Nephron (organoid): Measurements from ENCODE around the gene ARL2BP.
"Not testable (repeated sequence)": the region's sequence is repeated elsewhere in the genome, so short reads cannot be mapped to it uniquely, and the experiment has no call there.

Experiments
- H3K27ac Mint-ChIP-seq, 3 experiments: 2 replicates each; pipeline ENCODE4 v1.8.0; 2020; ENCODE audit warnings: mixed read lengths in 3 of 3, mild to moderate bottlenecking in 2 of 3, moderate library complexity in 1 of 3
- H3K27me3 Mint-ChIP-seq: 2 replicates; pipeline ENCODE4 v1.8.0; 2021; ENCODE audit warnings: low read depth, mild to moderate bottlenecking, moderate library complexity, mixed read lengths
- H3K36me3 Mint-ChIP-seq: 2 replicates; pipeline ENCODE4 v1.8.0; 2020; ENCODE audit warnings: low read depth, mixed read lengths
- H3K4me1 Mint-ChIP-seq: 2 replicates; pipeline ENCODE4 v1.8.0; 2020; ENCODE audit warnings: mixed read lengths
- H3K4me3 Mint-ChIP-seq, 3 experiments: 2 replicates each; pipeline ENCODE4 v1.8.0; 2020; ENCODE audit warnings: mild to moderate bottlenecking in 3 of 3, mixed read lengths in 3 of 3, moderate library complexity in 2 of 3
- H3K9me3 Mint-ChIP-seq: 2 replicates; pipeline ENCODE4 v1.8.0; 2020; ENCODE audit warnings: mixed read lengths
- CTCF ChIP-seq, 3 experiments: fragments of 200-600 bp; sonication (generic); IDR thresholded peaks; one replicate each; pipeline ENCODE4 v1.5.0; 2021; ENCODE audit warnings: antibody characterized with exemption in 3 of 3; ENCODE audit not compliant: unreplicated experiment in 3 of 3

Gene ARL2BP

GRCh38 chr16:57271867-57272495 is 26.9 kb downstream of the ARL2BP start:
- Mint-ChIP-seq H3K4me3 (no peak overlapping the region), H3K4me1 (no peaks in the 10 kb centered on the region), H3K27me3 (peaks cover 6% of the 10 kb centered on the region), H3K9me3 (no peaks in the 10 kb centered on the region), H3K36me3 (no peaks in the 10 kb centered on the region), H3K27ac (no peak overlapping the region)
- no peak for TF ChIP-seq CTCF (IDR thresholded peaks at IDR 0.05; ENCODE audit: unreplicated experiment in 3 of 3)

- no peak for TF ChIP-seq CTCF (IDR thresholded peaks at IDR 0.05; ENCODE audit: unreplicated experiment in 3 of 3)
- H3K36me3 Mint-ChIP-seq: no peaks in the 10 kb centered on the region
- no peaks in the 10 kb centered on the region for H3K9me3 Mint-ChIP-seq
- H3K27ac Mint-ChIP-seq: no peak overlapping the region
- no peak overlapping the region for H3K4me3 Mint-ChIP-seq
- no peaks in the 10 kb centered on the region for H3K4me1 Mint-ChIP-seq
- peaks cover 9% of the 10 kb centered on the region for H3K27me3 Mint-ChIP-seq
These were observed 28.3 kb downstream of the ARL2BP start for GRCh38 chr16:57273359-57273758.

- Mint-ChIP-seq H3K4me1 (no peaks in the 10 kb centered on the region), H3K9me3 (no peaks in the 10 kb centered on the region), H3K27me3 (peaks cover 9% of the 10 kb centered on the region), H3K36me3 (no peaks in the 10 kb centered on the region), H3K4me3 (no peak overlapping the region), H3K27ac (no peak overlapping the region)
- TF ChIP-seq CTCF (IDR thresholded peaks at IDR 0.05; ENCODE audit: unreplicated experiment in 3 of 3): no peak
These were observed 28.8 kb downstream of the ARL2BP start for GRCh38 chr16:57273826-57274225.

GRCh38 chr16:57275946-57276345 is 30.9 kb downstream of the ARL2BP start:
- not testable (repeated sequence) for H3K4me1 Mint-ChIP-seq, H3K36me3 Mint-ChIP-seq, H3K4me3 Mint-ChIP-seq, H3K27ac Mint-ChIP-seq, H3K9me3 Mint-ChIP-seq
- peaks cover 19% of the 10 kb centered on the region for H3K27me3 Mint-ChIP-seq

- TF ChIP-seq CTCF (IDR thresholded peaks at IDR 0.05; ENCODE audit: unreplicated experiment in 3 of 3): no peak
- H3K4me1 Mint-ChIP-seq: no peaks in the 10 kb centered on the region
- H3K27me3 Mint-ChIP-seq: peaks cover 26% of the 10 kb centered on the region
- H3K9me3 Mint-ChIP-seq: no peaks in the 10 kb centered on the region
- no peak overlapping the region for H3K4me3 Mint-ChIP-seq
- H3K36me3 Mint-ChIP-seq: no peaks in the 10 kb centered on the region
- H3K27ac Mint-ChIP-seq: no peak overlapping the region
These were observed 31.5 kb downstream of the ARL2BP start for GRCh38 chr16:57276596-57276995.

GRCh38 chr16:57277586-57277985 is 32.5 kb downstream of the ARL2BP start:
- Mint-ChIP-seq H3K4me3 (no peak overlapping the region), H3K4me1 (no peaks in the 10 kb centered on the region), H3K27ac (no peak overlapping the region), H3K9me3 (no peaks in the 10 kb centered on the region), H3K27me3 (peaks cover 36% of the 10 kb centered on the region), H3K36me3 (no peaks in the 10 kb centered on the region)
- no peak for TF ChIP-seq CTCF (IDR thresholded peaks at IDR 0.05; ENCODE audit: unreplicated experiment in 3 of 3)
